ENCODE results near the gene RPL14.
A peak's percentile ranks its signal among the peaks of the same experiment; 100 is the strongest.
"Not testable (repeated sequence)": the region's sequence is repeated elsewhere in the genome, so short reads cannot be mapped to it uniquely, and the experiment has no call there.

Gene RPL14

DNA sequence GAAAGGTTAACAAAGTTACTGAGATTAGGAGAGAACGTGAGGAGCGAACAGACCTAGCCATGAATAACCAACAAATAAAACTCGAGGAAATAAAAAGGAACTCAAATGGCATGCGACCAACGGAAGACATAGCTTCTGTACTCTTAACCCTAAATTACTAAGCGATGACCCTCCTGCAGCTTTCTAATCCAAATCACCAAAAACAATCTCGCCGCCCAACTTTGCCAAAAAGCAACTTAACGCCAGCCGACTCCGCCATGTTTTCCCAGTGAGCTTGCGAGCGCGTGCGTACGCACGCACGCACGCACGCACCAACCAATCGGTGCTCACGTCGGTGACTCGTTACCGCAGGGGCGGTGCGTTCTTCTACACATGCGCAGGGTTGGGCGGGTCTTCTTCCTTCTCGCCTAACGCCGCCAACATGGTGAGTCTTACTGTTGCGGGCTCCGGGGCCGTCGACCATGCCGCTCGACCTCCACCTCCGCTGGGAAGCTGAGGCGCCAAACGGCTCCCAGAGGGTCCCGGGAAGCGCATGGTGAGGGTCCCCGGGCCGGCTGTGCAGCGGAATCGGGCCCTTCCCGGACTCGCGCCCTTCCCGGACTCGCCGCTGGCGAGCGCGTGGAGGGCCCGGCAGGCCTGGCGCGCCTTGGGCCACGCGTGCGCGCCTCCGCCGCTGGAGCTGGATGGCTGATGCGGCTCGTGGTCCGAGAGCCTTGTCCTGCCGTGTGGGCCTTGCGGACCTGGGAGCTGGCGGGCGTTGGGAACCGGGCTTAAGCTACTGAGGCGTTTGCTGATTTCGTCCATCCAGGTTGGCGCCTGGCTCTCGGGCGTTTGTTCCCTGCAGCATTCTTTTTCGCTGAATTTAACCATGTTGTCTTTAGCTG, at the start of gene RPL14:
Gene RPL14, plus strand, starts transcription at position 400 of the 884 bp plus-strand sequence. Its CDS starts 133 bp downstream, at position 533.
- DNase-seq (ENCODE audit: low read depth in 2 of 2): peak; percentile 92 to 96

DNA sequence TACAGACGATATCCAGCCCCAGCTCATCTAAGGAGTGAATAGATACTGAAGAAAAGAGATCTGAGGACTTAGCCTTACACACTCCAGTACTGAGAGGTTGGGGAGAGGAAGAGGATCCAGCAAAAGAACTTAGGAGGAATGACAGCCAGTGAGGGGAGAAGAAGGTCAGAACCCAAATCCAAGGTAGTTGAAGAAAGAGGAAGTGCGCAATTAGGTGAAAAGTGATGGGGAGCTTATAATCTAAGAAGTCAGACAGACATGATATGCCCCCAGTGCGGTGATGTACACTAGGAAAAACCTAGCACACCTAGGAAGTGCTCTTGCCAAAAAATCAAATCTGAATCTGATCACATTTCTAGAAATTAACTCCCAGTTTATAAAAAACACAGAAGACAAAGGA, 49.5 kb upstream of the RPL14 start:
- no peak for DNase-seq (ENCODE audit: low read depth in 2 of 2)

DNA sequence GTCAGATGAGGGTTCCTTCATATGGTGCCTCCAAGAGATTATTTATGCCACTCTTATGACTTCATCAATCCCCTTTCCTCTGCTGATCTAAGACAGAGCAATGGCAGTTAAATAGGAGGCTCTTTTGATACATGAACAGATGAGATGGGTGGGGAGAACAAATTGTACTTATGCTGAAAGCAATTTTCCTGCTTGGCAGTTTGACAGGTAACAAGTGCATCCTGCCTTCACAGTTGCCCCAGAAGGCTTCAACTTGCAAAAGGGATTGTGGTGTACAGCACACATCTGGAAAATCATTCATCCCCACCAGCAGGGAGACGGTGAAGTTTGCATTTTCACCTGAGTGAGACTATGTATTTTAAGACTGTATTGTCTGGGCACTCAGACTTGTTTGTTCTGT, 42.9 kb upstream of the RPL14 start:
- no peak for DNase-seq (ENCODE audit: low read depth in 2 of 2)

DNA sequence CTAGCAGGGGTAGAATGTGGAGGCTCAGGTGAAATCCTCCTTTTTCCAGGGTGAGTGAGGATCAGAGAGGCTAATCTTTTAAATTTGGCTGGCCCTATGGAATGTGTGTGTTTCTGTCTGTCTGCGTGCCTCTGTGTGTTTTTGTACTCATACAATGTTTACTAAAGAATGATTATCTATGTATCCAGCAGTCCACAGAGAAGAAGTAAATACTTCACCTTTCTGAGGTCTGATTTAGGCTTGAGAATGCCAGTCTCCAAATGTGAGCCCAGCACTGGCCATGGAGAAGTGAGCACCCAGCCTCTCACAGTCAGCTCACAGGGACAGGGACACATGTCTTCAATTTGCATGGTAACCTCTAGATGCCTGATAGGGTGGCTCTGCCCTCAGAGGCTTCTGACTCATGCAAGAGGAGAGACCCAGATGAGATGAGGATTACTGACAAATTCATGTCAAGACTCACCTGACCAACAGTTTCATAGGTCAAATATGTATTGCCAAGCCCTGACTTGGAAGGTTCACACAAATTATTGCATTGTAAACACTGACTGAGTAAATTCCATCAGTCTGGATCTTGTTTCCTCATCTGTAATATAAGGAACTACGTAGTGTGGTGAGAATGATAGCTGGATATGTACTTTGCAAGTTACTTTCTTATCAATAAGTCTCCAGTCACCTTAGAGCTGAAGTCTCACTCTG, 39.1 kb upstream of the RPL14 start:
- DNase-seq (ENCODE audit: low read depth in 2 of 2): no peak

DNA sequence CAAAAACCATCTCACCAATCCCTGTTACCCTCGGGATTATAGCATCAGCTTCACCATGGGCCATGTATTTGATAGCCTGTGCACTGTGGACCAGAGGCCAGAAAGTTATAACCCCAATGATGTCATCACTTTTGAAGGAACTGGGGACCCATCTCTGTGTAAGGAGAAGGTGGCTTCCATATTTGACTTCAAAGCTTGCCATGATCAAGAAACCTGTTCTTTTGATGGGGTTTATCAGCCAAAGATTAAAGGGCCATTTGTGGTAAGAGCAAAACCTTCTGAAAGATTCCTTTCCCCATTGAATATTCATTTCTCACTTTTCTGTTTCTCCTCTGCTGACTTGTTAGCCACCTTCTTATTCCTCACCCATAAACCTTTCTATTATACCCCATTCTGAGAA, 34.3 kb upstream of the RPL14 start:
- no peak for DNase-seq (ENCODE audit: low read depth in 2 of 2)

DNA sequence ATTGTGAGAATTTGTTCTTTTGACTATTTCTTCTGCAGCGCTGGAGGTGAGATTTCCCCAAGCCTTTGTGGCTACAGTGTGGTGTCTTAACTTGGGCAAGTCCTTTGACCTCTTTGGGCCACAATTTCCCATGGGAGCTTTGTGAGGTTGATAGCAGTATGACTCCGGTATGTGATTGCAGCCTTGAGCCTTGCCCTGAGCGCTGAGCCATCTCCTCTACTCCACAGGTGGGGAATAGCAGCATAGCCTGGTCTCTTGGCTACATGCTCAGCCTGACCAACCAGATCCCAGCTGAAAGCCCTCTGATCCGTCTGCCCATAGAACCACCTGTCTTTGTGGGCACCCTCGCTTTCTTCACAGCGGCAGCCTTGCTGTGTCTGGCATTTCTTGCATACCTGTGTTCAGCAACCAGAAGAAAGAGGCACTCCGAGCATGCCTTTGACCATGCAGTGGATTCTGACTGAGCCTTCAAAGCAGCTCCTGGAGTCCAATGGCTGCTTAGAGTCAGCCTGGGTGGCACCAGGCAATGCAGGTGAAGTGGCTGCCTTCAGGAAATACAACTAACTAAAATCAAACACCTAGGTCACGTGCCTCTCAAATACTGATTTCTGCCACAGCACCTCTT, 30.0 kb upstream of the RPL14 start:
- no peak for DNase-seq (ENCODE audit: low read depth in 2 of 2)

DNA sequence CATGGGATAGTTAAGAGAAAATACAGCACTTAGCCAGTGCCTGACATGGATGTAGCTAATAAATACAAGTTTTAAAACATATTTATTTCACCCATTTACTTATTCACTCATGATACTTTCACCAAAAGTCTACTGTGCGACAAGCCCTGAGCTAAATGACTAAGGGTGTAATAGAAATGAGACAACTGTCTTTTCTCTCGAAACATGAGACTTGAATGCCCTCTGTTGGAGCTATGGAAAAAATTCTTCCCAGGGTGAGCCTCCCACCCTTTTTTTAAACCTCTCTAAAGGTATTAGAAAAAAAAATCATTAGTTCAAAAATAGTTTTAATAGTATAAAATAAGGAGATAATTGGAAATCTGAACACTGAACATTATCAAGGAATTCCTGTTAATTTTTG, 24.3 kb upstream of the RPL14 start:
- DNase-seq (ENCODE audit: low read depth in 2 of 2): no peak

DNA sequence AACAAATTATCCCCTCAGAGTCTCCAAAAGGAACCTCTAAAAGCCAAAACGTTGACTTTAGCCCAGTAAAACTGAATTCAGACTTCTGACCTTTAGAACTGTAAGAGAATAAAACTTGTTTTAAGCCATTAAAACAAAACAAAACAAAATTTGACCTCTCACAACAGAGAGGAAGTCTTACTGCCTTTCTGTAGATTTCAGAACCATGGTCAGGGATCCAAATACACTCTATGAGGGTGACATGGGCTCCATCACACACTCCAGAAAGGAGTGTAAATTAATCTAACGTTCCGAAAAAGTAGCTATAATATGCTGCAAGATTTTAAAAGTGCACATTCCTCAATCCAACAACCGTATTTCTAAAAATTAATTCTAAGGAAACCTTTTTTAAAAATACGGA, 19.2 kb upstream of the RPL14 start:
- no peak for DNase-seq (ENCODE audit: low read depth in 2 of 2)

DNA sequence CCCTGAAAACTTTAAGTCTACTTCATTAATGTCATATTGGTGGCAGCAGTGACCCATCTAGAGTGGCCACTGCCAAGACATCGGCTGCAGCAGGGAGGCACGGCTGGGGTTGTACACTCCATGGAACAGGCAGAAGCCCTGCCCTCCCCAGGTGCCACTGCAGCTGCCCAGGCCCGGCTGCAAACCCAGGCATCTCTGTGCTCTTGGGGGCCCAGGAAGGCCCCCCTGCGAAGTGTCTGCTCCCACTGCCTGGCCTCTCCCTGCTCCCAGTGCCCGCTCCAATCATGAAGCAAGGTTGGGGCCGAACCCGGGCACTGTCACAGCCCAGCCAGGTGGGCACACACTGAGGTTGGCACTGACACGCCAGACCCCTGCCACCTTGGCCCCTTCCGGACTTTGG, 12.1 kb upstream of the RPL14 start:
- DNase-seq (ENCODE audit: low read depth in 2 of 2): no peak

DNA sequence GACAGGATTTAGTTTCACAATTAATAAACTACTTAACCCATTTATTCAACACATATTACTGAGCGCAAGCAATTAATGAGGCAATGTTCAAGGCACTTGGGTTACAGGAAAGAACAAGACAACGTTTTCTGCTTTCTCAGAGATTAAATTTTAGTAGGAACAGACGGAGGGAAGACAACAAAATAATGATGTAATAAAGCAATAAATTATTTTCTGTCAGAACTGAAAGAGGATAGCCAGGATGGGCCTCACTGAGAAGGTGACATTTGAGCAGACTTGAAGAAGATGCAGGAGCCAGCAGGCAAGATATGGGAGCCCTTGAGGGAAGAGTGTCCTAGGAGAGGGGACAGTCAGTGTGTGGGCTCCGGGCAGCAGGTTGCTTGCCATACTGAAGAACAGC, 11.3 kb upstream of the RPL14 start:
- no peak for DNase-seq (ENCODE audit: low read depth in 2 of 2)

DNA sequence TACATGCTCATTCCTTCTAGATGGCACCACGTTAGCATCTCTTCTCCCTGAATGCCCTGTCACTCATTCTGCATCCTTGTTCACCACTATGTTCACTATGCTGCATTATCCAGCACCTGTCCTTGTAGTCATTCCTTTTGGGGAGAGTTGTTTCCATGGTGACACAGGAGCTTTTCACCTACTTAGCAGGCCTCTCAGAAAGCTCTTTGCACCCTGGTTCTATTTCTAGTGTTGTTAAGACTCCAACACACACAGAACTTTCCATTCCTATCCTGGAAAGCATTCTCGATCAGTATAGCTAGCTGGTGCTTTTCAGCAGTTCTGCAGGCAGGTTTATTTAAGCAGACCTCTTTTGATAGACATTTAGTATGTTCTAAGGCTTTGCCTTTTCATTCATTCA, 6.7 kb upstream of the RPL14 start:
- no peak for DNase-seq (ENCODE audit: low read depth in 2 of 2)

DNA sequence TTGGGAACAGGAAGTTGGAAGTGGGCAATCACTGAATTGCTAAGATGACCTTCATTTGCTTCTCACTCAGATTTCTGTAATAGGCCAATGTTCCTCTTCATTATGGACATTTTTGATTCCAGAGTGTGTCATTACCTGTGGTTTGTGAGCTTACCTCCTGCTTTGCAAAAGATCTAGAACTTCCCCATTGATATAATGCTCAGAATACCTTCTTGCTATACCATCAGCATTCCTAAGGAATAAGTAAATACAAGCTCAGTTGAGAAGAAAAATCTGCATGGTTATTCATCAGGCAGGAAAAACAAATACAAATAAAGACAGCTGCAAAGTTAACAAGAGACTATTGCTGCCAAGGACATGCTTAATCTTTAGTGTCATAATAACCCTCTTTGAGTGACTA, 5.6 kb upstream of the RPL14 start:
- DNase-seq (ENCODE audit: low read depth in 2 of 2): no peak

DNA sequence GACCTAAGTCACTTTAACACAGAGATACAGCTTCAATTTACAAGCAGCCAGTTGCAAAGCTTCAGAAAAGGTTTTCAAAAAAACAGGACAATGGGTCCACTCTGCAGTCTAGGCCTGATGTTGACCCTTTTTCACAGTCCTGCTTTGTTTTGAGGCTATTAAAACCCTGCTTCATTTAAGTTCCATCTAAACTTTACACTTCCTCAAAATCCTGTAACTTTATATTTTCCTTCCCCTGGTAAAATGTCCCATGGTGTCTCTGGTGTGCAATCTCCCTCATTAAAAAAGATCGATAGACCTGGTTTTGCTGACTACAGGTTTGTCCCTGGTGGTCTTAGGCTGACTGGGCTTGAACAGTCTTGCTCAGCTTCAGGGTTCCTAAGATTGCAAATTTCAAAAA, 5.1 kb upstream of the RPL14 start:
- no peak for DNase-seq (ENCODE audit: low read depth in 2 of 2)

DNA sequence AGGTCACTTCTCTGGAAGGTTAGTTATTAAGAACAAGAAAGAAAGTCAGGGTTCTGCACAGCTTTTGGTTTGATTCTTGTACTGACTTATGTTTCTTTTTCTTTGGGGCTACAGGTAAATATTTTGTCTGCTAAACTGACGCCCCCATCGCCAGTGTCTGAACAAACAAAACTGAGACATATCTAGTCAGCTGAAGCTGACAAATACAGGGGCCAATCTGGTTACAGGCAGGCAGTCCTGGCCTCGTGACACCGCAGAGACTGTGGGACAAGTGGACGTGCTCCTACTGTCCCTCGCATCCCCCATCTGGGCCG, 4.6 kb upstream of the RPL14 start:
- DNase-seq (ENCODE audit: low read depth in 2 of 2): no peak

DNA sequence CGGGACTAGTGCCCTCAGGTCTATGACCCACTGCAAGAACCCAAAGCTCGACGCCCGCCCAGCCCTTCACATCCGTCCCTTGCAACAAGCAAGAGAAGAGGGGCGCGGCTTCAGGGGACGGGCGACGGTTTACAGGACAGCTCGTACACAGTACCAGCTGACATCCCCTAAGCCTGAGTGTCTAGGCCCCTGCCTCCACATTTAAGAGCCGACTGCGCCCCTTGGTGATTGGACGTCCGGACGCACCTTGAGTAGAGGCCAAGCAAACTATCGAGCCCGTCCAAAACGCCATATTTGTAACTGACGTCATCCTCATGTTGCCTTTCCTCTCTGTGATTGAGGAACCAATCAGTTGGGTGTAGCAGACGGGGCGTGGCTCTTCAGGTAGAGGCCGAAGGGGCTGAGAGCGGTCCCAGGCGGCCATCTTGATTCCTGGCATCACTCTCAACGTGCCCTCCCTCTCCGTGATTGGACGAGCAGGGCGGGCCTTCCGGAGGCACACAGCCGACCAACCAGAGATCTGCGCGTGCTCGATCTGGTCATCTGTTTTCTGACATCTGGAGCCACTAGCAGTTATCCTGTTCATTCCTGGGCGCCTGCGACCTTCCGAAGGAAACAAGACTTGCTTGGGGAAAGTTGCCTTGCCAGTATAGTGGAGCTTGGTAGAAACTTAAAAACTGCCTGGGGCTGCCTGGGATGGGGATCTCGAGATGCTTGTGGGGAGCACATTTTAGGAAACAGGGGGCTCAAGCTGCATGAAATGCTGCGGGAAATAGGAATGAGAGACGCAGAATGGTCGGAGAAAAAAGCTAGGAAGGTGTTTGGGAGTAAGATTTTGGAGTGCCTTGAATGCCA, 4.0 kb upstream of the RPL14 start:
- DNase-seq (ENCODE audit: low read depth in 2 of 2): peak; percentile 95 to 96

DNA sequence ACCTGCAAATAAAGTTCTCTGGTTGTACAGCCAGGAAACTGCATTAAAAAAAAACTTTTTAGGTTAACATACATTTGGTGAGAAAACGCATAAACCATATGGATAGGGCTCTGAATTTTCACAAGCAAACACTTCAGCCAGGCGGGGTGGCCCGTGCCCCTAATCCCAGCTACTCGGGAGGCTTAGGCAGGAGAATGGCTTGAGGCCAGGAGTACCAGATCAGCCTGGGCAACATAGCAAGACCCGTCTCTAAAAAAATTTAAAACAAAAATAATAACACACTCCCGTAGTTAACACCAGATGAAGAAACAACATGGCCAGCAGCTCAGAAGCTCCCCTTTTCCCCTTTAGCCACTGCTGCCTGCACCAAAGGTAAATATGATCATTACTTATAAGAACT, 3.2 kb upstream of the RPL14 start:
- no peak for DNase-seq (ENCODE audit: low read depth in 2 of 2)

DNA sequence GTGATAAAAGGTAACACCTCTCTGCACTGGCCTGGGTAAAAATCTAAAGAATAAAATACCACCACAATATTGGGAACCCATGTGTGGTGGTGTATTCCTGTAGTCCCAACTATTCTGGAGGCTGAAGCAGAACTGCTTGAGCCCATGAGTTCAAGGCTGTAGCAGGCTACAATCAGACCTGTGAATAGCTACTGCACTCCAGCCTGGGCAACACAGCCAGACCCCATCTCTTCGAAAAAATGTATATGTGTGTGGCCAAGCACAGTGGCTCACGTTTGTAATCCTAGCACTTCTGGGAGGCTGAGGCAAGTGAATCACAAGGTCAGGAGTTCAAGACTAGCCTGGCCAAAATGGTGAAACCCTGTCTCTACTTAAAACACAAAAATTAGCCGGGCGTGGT, 1.8 kb upstream of the RPL14 start:
- no peak for DNase-seq (ENCODE audit: low read depth in 2 of 2)

DNA sequence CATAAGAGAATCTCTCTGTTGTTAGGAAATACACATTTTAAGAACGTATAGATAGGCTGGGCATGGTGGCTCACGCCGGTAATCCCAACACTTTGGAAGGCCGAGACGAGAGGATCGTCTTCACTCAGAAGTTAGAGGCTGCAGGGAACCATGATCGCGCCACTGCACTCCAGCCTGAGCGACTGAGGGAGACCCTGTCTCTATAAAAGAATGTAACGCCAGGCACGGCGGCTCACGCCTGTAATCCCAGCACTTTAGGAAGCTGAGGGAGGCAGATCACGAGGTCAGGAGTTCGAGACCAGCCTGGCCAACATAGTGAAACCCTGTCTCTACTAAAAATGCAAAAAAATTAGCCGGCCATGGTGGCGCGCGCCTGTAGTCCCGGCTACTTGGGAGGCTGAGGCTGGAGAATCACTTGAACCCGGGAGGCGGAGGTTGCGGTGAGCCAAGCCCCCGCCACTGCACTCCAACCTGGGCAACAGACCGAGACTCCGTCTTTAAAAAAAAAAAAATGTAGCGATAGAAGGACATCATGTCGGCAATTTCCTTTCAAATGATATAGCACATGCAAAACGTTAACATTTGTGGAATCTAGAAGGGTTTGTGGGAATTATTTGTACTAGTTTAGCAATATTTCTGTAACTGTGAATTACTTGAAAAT, 730 bp upstream of the RPL14 start:
- DNase-seq (ENCODE audit: low read depth in 2 of 2): no peak

DNA sequence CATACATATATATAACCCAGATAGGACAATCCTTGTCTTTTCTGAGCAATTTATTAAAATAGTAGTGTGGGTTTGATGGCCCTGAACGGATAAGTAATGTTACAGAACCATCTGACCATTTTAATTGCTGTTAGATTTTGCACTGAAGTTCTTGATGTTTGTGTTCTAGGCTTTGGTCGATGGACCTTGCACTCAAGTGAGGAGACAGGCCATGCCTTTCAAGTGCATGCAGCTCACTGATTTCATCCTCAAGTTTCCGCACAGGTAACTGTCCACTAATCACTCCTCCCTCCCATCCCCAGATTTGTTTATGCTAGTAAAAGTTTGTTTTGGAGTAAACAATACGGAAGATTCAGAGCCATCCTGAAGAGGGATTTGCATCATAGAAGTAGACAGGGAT, 1.3 kb downstream of the RPL14 start:
- no peak for DNase-seq (ENCODE audit: low read depth in 2 of 2)

DNA sequence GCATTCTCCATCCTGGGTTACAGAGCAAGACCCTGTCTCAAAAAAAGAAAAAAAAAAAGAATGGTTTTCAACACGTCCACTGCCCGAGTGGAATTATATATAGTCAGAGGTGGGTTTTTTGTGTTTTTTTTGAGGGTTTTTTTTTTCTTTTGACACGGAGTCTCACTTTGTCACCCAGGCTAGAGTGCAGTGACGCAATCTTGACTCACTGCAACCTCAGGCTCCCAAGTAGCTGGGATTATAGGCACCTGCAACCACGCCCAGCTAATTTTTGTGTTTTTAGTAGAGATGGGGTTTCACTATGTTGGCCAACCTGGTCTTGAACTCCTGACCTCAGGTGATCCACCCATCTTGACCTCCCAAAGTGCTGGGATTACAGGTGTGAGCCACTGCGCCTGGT, 3.3 kb downstream of the RPL14 start:
- DNase-seq (ENCODE audit: low read depth in 2 of 2): not testable (repeated sequence)

DNA sequence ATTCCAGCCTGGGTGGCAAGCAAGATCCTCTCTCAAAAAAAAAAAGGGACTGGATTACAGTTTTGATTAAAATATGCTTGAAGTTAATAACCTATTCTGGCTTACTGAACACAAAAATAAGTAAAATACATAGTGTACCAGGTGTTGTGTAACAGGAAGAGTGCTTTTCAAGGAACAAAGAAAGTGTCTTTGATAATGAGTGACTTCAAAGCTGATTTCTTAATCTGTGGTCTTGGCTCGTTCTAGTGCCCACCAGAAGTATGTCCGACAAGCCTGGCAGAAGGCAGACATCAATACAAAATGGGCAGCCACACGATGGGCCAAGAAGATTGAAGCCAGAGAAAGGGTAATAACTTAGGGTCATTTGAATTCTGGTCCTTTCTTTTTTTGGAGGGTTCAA, 4.0 kb downstream of the RPL14 start:
- no peak for DNase-seq (ENCODE audit: low read depth in 2 of 2)

DNA sequence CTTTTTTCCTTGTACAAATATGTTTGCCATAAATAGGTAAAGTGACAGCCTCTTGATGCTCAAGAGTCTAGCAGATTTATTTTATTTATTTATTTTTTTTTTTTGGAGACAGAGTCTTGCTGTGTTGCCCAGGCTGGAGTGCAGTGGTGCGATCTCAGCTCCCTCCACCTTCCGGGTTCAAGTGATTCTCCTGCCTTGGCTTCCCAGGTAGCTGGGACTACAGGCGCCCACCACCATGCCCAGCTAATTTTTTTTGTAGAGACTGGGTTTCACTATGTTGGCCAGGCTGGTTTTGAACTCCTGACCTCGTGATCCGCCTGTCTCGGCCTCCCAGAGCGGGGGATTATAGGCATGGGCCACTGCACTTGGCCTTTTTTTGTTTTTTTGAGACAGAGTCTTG, 5.7 kb downstream of the RPL14 start:
- not testable (repeated sequence) for DNase-seq (ENCODE audit: low read depth in 2 of 2)

Measured in stimulated activated CD8-positive, alpha-beta memory T cell treated with anti-CD3 and anti-CD28 coated beads, Interleukin-7, amount 100 ng/mL, for 4 hours (primary cell).